Erythroblast (primary cell): Measurements from ENCODE around the gene MICAL2.

Source experiments
- GATA1 ChIP-seq: IDR thresholded peaks from 2 replicates; pipeline ENCODE4 v1.6.1; 2011; ENCODE audit warnings: low read depth, mild to moderate bottlenecking, control low read depth, low read length, moderate library complexity
- POLR2A ChIP-seq: IDR thresholded peaks from 2 replicates; pipeline ENCODE4 v1.6.1; 2011; ENCODE audit warnings: mild to moderate bottlenecking, low read length

GRCh38 chr11:12212821-12213185 lies 102.4 kb downstream of the MICAL2 start:
- TF ChIP-seq POLR2A = no peak
- no peak for TF ChIP-seq GATA1
